ENCODE data around the gene FAM83B. TPM values are rescaled to one million over a fixed set of nuclear protein-coding genes. Genes with fewer than 3 reads are reported as not detected.
"Not testable (repeated sequence)": the region's sequence is repeated elsewhere in the genome, so short reads cannot be mapped to it uniquely, and the experiment has no call there.

Gene FAM83B, protein sequence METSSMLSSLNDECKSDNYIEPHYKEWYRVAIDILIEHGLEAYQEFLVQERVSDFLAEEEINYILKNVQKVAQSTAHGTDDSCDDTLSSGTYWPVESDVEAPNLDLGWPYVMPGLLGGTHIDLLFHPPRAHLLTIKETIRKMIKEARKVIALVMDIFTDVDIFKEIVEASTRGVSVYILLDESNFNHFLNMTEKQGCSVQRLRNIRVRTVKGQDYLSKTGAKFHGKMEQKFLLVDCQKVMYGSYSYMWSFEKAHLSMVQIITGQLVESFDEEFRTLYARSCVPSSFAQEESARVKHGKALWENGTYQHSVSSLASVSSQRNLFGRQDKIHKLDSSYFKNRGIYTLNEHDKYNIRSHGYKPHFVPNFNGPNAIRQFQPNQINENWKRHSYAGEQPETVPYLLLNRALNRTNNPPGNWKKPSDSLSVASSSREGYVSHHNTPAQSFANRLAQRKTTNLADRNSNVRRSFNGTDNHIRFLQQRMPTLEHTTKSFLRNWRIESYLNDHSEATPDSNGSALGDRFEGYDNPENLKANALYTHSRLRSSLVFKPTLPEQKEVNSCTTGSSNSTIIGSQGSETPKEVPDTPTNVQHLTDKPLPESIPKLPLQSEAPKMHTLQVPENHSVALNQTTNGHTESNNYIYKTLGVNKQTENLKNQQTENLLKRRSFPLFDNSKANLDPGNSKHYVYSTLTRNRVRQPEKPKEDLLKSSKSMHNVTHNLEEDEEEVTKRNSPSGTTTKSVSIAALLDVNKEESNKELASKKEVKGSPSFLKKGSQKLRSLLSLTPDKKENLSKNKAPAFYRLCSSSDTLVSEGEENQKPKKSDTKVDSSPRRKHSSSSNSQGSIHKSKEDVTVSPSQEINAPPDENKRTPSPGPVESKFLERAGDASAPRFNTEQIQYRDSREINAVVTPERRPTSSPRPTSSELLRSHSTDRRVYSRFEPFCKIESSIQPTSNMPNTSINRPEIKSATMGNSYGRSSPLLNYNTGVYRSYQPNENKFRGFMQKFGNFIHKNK
- not detected for total RNA-seq

DNA sequence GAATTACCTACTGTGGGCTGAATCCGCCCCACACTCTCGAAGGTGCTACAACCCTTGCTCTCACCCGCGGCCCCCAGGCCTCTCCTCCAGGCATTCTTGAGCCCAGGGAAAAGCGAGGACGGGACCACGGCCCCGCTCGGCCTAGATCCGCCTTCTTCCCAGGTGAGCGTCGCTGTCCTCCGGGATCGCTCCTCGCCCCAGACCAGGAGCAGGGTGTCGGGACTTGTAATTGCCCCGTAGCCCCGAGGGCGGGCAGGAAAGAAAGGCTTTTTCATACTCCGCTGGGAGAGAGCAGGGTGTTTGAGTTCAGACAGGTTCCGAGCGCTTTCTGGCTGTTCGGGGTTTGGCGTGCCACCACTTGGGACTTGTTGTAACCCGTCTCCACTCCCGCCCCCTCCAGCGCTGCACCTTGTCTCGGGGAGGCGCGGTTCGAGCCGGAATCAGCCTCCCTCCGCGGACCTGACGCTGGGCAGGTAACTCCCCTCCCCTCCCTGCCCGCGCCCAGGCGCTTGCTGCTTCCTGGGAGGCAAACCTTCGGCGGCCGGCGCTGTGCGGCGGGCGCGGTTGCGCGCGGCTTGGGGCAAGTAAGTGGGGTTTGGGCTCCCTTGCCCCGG is at the start of gene FAM83B:
Gene FAM83B, plus strand, starts transcription at position 529 of the 614 bp plus-strand sequence. CDS start 23,476 bp downstream, outside the sequence.
- H3K27ac Mint-ChIP-seq: no peak within 1 kb of the TSS
- ChIA-PET CTCF (no interaction called here), POLR2A (no interaction called here)
- no peaks in the 10 kb centered on the region for H3K4me1 Mint-ChIP-seq (ENCODE audit: low read depth)
- peaks cover 8% of the 10 kb centered on the region for H3K27me3 Mint-ChIP-seq (ENCODE audit: low read depth)
- no peaks in the 10 kb centered on the region for H3K36me3 Mint-ChIP-seq (ENCODE audit: low read depth)
- no peaks in the 10 kb centered on the region for H3K9me3 Mint-ChIP-seq (ENCODE audit: insufficient read depth)
- no peak within 1 kb of the TSS for H3K4me3 Mint-ChIP-seq
- ATAC-seq (no peak), DNase-seq (no peak)

DNA sequence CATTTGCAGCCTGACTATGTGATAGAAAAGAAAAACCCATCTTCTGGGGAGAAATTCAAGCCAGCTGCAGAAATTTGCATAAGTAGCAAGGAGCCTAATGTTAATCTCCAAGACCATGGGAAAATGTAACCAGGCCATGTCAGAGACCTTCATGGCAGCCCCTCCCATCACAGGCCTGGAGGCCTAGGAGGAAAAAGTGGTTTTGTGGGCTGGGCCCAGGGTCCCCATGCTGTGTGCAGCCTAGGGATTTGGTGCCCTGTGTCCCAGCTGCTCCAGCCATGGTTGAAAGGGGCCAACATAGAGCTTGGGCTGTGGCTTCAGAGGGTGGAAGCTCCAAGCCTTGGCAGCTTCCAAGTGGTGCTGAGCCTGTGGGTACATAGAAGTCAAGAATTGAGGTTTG is 49.7 kb upstream of the FAM83B start:
- CTCF ChIA-PET; H3K27me3 Mint-ChIP-seq (ENCODE audit: low read depth); H3K9me3 Mint-ChIP-seq (ENCODE audit: insufficient read depth); H3K4me1 Mint-ChIP-seq (ENCODE audit: low read depth); H3K4me3 Mint-ChIP-seq; DNase-seq; H3K27ac Mint-ChIP-seq; ATAC-seq; H3K36me3 Mint-ChIP-seq (ENCODE audit: low read depth): not testable (repeated sequence)
- POLR2A ChIA-PET: interaction anchor here (0.7 kb wide), 1 partner anchor 159 kb away, joined by 3 read pairs; no protein-coding TSS in a partner anchor

DNA sequence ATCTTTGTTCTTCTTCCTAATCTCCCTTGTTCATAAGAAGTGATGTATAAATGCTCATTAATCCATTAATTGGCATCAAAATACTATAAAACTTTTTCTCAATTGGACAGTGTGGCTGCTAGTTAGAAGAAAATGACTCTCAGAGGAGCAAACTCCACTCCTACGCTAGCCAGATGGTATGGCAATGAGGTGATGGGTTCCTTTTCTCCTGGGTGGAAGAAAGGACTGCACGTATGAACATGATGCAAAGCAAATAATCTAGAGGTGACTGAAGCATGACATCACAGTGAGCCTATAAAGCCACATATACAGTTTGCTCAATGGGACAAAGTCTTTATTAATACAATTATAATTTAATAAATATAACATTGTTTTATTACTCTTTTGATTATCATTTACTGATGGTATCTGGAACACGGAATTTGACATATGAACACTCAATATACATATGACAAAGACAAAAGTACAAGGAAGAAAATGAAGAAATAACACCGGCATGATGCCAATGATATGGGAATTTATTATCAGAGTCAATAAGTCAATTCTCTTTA is 46.4 kb upstream of the FAM83B start:
- no peaks in the 10 kb centered on the region for H3K36me3 Mint-ChIP-seq (ENCODE audit: low read depth)
- no peak overlapping the region for H3K4me3 Mint-ChIP-seq
- H3K27me3 Mint-ChIP-seq (ENCODE audit: low read depth): no peaks in the 10 kb centered on the region
- DNase-seq (no peak), ATAC-seq (no peak)
- H3K4me1 Mint-ChIP-seq (ENCODE audit: low read depth): no peaks in the 10 kb centered on the region
- ChIA-PET POLR2A (no interaction called here), CTCF (no interaction called here)
- no peak overlapping the region for H3K27ac Mint-ChIP-seq
- H3K9me3 Mint-ChIP-seq (ENCODE audit: insufficient read depth): peaks cover 5% of the 10 kb centered on the region

DNA sequence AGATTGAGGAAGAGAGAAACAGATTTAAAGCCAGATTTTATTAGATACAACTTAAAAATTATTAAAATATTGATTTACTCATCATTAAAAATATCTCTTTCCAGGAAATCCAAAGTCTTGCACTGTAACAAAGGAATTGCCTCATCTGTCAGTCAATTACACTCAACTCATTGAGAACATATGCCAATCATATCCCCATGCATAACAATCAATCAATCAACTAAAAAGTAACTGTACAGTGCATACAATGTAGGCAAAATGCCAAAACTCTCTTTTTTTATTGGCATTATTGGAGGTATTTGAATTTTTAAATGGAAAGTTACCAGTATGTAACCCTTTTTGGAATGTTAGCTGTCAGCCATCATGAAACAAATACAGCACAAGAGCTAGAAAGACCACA is 45.3 kb upstream of the FAM83B start:
- Mint-ChIP-seq H3K4me3 (no peak overlapping the region), H3K36me3 (ENCODE audit: low read depth) (no peaks in the 10 kb centered on the region), H3K4me1 (ENCODE audit: low read depth) (no peaks in the 10 kb centered on the region), H3K27me3 (ENCODE audit: low read depth) (no peaks in the 10 kb centered on the region), H3K27ac (no peak overlapping the region), H3K9me3 (ENCODE audit: insufficient read depth) (no peaks in the 10 kb centered on the region)
- ChIA-PET POLR2A (no interaction called here), CTCF (no interaction called here)
- ATAC-seq: no peak
- DNase-seq: no peak

DNA sequence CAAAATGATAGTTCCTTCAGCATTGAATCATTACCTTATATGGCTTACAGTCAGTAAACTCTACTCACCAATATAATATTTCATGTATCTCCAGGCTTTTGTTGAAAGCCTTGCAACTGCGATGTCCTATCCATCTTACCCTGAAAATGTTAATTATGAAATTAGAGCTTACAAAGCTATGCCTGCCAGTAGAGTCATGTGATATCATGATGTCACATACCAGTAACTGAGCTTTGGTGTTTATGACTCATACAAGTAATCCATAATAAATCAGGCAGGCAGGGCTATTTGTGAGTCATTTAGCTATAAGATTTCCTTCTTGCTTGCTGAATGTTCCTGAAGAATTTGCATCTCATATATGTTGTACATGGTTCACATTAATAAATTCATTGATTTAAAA is 44.9 kb upstream of the FAM83B start:
- Mint-ChIP-seq H3K27me3 (ENCODE audit: low read depth) (no peaks in the 10 kb centered on the region), H3K27ac (no peak overlapping the region), H3K4me3 (no peak overlapping the region), H3K36me3 (ENCODE audit: low read depth) (no peaks in the 10 kb centered on the region), H3K4me1 (ENCODE audit: low read depth) (no peaks in the 10 kb centered on the region), H3K9me3 (ENCODE audit: insufficient read depth) (no peaks in the 10 kb centered on the region)
- POLR2A ChIA-PET: no interaction called here
- DNase-seq: no peak
- CTCF ChIA-PET: no interaction called here
- no peak for ATAC-seq

DNA sequence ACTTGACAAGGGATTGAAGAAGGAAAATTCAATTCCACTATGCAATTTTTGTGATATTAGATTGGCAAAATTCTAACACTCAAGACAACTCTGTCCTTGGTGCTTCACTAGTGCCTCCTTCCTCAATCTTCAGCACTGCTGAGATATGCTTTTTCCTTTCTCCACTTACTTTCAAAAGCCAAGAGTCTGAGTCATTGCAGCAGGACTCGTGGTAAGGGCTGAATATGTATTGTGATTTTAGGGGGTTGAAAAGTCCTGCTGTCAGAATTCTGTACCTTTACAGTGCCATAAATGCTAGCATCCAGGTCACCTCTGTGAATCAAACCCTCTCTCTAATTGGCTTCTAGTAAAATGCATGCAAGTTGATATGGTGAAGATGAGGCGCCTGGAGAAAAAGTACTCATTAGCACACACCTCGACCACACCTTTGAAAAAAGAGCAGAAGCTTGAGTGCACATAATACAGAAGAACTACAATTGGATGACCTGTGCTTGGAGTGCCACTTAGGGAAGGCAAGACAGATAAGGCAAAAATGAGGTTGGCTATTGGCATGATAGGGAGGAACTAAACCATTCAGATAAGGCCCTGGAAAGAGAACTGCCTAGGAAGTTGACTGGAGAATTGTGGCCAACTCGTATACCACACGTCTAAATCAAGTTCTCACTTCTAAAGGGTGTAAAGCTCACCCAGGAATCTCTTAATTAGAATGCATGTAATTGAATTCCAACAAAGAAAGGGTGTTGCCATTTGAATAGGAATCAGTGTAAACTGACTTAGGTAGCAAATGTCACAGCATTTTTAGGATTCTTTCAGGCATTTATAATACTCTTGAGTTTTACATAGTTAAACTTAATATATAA is 43.6 kb upstream of the FAM83B start:
- no peak overlapping the region for H3K27ac Mint-ChIP-seq
- no peak for DNase-seq
- H3K4me3 Mint-ChIP-seq: no peak overlapping the region
- no peak for ATAC-seq
- CTCF ChIA-PET: no interaction called here
- H3K27me3 Mint-ChIP-seq (ENCODE audit: low read depth): no peaks in the 10 kb centered on the region
- H3K9me3 Mint-ChIP-seq (ENCODE audit: insufficient read depth): peaks cover 2% of the 10 kb centered on the region
- no peaks in the 10 kb centered on the region for H3K36me3 Mint-ChIP-seq (ENCODE audit: low read depth)
- POLR2A ChIA-PET: no interaction called here
- H3K4me1 Mint-ChIP-seq (ENCODE audit: low read depth): no peaks in the 10 kb centered on the region

DNA sequence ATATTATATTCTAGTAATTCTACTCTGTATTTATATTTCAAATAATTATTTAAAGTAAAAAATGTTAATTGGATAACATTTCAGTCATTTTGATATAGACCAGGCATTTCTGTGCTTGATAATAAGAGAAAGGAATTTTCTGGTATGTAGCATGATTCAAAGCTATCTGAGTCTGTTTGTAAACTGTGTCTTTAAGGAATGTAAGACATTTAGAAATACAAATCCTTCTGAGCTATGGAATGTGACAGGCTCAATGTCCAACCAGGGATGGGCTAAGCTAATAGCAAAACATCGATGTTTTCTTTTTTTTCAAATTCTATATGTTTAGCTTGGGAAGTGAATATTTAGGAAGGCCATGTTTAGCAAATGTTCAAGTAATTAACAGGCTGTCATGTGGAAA is 41.5 kb upstream of the FAM83B start:
- no peak overlapping the region for H3K27ac Mint-ChIP-seq
- no peak overlapping the region for H3K4me3 Mint-ChIP-seq
- ChIA-PET CTCF (no interaction called here), POLR2A (no interaction called here)
- no peaks in the 10 kb centered on the region for H3K4me1 Mint-ChIP-seq (ENCODE audit: low read depth)
- H3K36me3 Mint-ChIP-seq (ENCODE audit: low read depth): no peaks in the 10 kb centered on the region
- DNase-seq (no peak), ATAC-seq (no peak)
- H3K9me3 Mint-ChIP-seq (ENCODE audit: insufficient read depth): peaks cover 4% of the 10 kb centered on the region
- no peaks in the 10 kb centered on the region for H3K27me3 Mint-ChIP-seq (ENCODE audit: low read depth)

DNA sequence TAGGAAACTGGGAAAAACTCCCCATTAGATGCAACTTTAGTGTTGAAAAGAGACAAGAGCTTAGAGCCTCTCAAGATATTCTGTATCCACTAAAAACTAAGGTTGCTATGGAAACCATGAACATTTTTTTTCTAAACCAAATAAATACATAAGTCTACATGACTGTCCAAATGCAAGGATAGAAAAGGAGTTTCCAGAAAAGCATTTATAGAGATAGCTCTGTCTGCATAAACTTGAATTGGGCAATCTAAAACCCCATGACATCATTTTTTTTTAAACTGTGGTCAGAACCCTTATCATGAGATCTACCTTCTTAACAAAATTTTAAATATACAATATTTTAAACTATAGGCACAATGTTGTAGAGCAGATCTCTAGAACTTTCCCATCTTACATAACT is 36.4 kb upstream of the FAM83B start:
- CTCF ChIA-PET: no interaction called here
- Mint-ChIP-seq H3K4me3 (no peak overlapping the region), H3K27ac (no peak overlapping the region), H3K27me3 (ENCODE audit: low read depth) (no peaks in the 10 kb centered on the region), H3K36me3 (ENCODE audit: low read depth) (no peaks in the 10 kb centered on the region), H3K9me3 (ENCODE audit: insufficient read depth) (peaks cover 13% of the 10 kb centered on the region), H3K4me1 (ENCODE audit: low read depth) (no peaks in the 10 kb centered on the region)
- ATAC-seq (no peak), DNase-seq (no peak)
- POLR2A ChIA-PET: no interaction called here

DNA sequence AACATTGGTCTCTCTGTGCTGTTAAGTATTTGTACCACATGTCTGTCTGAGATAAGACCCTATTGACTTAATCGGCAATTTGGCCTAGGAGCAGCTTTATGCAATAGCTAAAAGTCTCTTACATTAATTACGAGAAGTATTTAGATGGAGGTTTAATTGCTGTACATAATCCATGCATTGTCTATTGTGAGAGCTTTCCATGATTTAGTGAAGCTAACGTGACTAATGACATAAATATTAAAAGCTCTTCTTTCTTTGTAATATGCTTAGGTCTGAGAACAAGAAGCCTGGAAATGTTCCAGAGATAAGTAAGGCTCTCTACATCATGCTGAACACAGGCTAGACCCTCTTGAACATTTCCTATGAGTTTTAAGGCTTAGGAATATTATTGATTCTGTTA is 32.7 kb upstream of the FAM83B start:
- H3K27ac Mint-ChIP-seq: no peak overlapping the region
- DNase-seq (no peak), ATAC-seq (no peak)
- H3K4me1 Mint-ChIP-seq (ENCODE audit: low read depth): no peaks in the 10 kb centered on the region
- no peaks in the 10 kb centered on the region for H3K27me3 Mint-ChIP-seq (ENCODE audit: low read depth)
- ChIA-PET POLR2A (no interaction called here), CTCF (no interaction called here)
- H3K4me3 Mint-ChIP-seq: no peak overlapping the region
- H3K9me3 Mint-ChIP-seq (ENCODE audit: insufficient read depth): peaks cover 9% of the 10 kb centered on the region
- no peaks in the 10 kb centered on the region for H3K36me3 Mint-ChIP-seq (ENCODE audit: low read depth)

DNA sequence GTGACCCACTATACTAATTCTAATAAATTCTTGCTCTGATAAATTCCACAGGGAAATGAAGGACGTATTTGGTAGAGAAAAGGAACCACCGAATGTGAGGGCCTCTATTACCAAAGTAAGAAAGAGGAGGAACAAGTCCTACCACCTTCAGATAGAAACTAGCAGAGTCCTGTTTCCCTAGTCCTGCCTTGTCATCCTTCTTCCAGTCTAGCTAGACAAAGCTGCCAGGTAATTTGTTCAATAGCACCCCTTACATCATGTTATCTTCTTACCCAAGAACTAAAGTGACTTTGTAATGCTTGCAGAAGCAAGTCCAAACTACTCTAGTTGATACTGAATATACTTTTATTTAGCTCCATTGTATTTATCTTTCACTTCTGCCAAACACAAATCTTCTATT is 29.3 kb upstream of the FAM83B start:
- ATAC-seq: no peak
- H3K9me3 Mint-ChIP-seq (ENCODE audit: insufficient read depth): no peaks in the 10 kb centered on the region
- H3K36me3 Mint-ChIP-seq (ENCODE audit: low read depth): no peaks in the 10 kb centered on the region
- ChIA-PET POLR2A (no interaction called here), CTCF (no interaction called here)
- no peak for DNase-seq
- no peak overlapping the region for H3K27ac Mint-ChIP-seq
- H3K4me3 Mint-ChIP-seq: no peak overlapping the region
- H3K27me3 Mint-ChIP-seq (ENCODE audit: low read depth): no peaks in the 10 kb centered on the region
- H3K4me1 Mint-ChIP-seq (ENCODE audit: low read depth): no peaks in the 10 kb centered on the region

DNA sequence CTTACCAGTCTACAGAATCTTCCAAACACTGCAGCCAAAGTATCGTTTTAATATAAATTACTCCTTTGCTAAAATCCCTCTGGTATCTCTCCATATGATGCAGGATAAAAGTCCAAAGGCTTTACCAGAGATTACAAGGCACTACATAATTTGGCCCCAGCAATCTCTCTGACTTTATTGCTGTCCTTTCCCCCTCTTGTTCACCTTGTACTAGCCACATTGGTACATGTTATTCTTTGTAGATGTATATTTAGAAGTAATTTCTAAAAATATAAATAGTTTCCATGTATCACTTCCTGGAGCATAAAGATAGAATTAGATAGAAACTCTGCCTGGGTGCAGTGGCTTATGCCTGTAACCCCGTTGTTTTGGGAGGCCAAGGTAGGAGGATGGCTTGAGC is 28.7 kb upstream of the FAM83B start:
- Mint-ChIP-seq H3K9me3 (ENCODE audit: insufficient read depth) (no peaks in the 10 kb centered on the region), H3K27me3 (ENCODE audit: low read depth) (no peaks in the 10 kb centered on the region), H3K27ac (no peak overlapping the region), H3K36me3 (ENCODE audit: low read depth) (no peaks in the 10 kb centered on the region), H3K4me1 (ENCODE audit: low read depth) (no peaks in the 10 kb centered on the region), H3K4me3 (no peak overlapping the region)
- ATAC-seq: no peak
- POLR2A ChIA-PET: no interaction called here
- DNase-seq: no peak
- CTCF ChIA-PET: no interaction called here
